A549 (cell line): Measurements from ENCODE around the gene RBMS3. TPM values are rescaled to one million over a fixed set of nuclear protein-coding genes. Genes with fewer than 3 reads are reported as not detected.

ENCODE experiments used
- ATAC-seq, 2 experiments: fragments of 200-7000 bp in 1 of 2; fragments of >200 bp in 1 of 2; cut with Nextera tagmentation in 1 of 2; cut with Tn5 transposase in 1 of 2; 3 replicates each; pipeline versions ENCODE4 v1.8.0 to v1.9.1; 2018 to 2020; ENCODE audit warnings: mild to moderate bottlenecking in 1 of 2, moderate library complexity in 1 of 2
- CTCF ChIA-PET: fragments of 300-600 bp; sonication (Branson Sonifier 250); formaldehyde crosslinking; extraction: SDS; loops from one replicate; lab custom pipeline; 2021; ENCODE audit warnings: antibody characterized with exemption, inconsistent platforms; lab: Yijun Ruan, JAX
- POLR2A ChIA-PET: fragments of 350-600 bp; formaldehyde crosslinking; extraction: SDS; loops from one replicate; lab custom pipeline; 2021; ENCODE audit warnings: antibody characterized with exemption, inconsistent platforms; lab: Yijun Ruan, JAX
- DNase-seq, 2 experiments: peaks; one replicate each; pipeline versions ENCODE4 v3.0.0 to v3.0.0-alpha.2; 2011 to 2016; ENCODE audit warnings: low read depth in 1 of 2, low spot score in 1 of 2
- FAIRE-seq: peaks from 2 replicates; lab custom pipeline; 2011; peaks lifted over from hg19 to GRCh38; lab: Jason Lieb, UNC
- H3K27ac ChIP-seq, 2 experiments: fragments of >200 bp; sonication (Bioruptor Twin); formaldehyde crosslinking; 3 replicates each; pipeline ENCODE4 v1.5.1; 2016 to 2017
- H3K4me1 ChIP-seq: fragments of >200 bp; sonication (Bioruptor Twin); formaldehyde crosslinking; 3 replicates; pipeline ENCODE4 v1.6.1; 2016
- H3K4me2 ChIP-seq: fragments of >200 bp; sonication (Bioruptor Twin); formaldehyde crosslinking; 3 replicates; pipeline ENCODE4 v1.6.1; 2016
- H3K4me3 ChIP-seq: fragments of >200 bp; sonication (Bioruptor Twin); formaldehyde crosslinking; 3 replicates; pipeline ENCODE4 v1.5.1; 2016
- H3K9me3 ChIP-seq: fragments of >200 bp; sonication (Bioruptor Twin); formaldehyde crosslinking; 3 replicates; pipeline ENCODE4 v1.6.1; 2016
- ATOH8 ChIP-seq: fragments of 250-450 bp; sonication (Bioruptor Pico); IDR thresholded peaks from 2 replicates; pipeline ENCODE4 v1.5.0; 2020; ENCODE audit warnings: low read depth, mild to moderate bottlenecking, moderate library complexity
- BHLHE40 ChIP-seq: IDR thresholded peaks from 2 replicates; pipeline ENCODE4 v1.6.1; 2012; ENCODE audit warnings: low read depth, low read length, inconsistent platforms
- CBX8 ChIP-seq: fragments of 200-600 bp; sonication (generic); IDR thresholded peaks from 2 replicates; pipeline ENCODE4 v1.6.1; 2016
- CHD2 ChIP-seq: fragments of 150-350 bp; IDR thresholded peaks from 2 replicates; pipeline ENCODE4 v1.6.1; 2014; ENCODE audit warnings: low read length; ENCODE audit not compliant: partially characterized antibody
- CHD4 ChIP-seq: fragments of 200-600 bp; sonication (generic); IDR thresholded peaks from 2 replicates; pipeline ENCODE4 v1.6.1; 2016; ENCODE audit warnings: antibody characterized with exemption, mild to moderate bottlenecking, borderline replicate concordance
- EHMT2 ChIP-seq: fragments of 200-600 bp; sonication (generic); IDR thresholded peaks from 2 replicates; pipeline ENCODE4 v1.6.1; 2016; ENCODE audit warnings: antibody characterized with exemption, low read depth, mild to moderate bottlenecking, moderate library complexity
- ESRRA ChIP-seq: fragments of 150-350 bp; IDR thresholded peaks from 2 replicates; pipeline ENCODE4 v1.6.1; 2014; ENCODE audit warnings: mild to moderate bottlenecking, low read length, borderline replicate concordance
- FOSB ChIP-seq: fragments of 250-450 bp; sonication (Bioruptor Pico); IDR thresholded peaks from 2 replicates; pipeline ENCODE4 v1.5.0; 2020; ENCODE audit warnings: mild to moderate bottlenecking, moderate library complexity
- FOSL2 ChIP-seq, 2 experiments: fragments of 450-650 bp in 1 of 2; fragments of >200 bp in 1 of 2; sonication (Bioruptor Twin) in 1 of 2; formaldehyde crosslinking; IDR thresholded peaks; 2 replicates each; pipeline versions ENCODE4 v1.5.0 to v1.6.1; 2016 to 2020; ENCODE audit warnings: mild to moderate bottlenecking in 1 of 2, moderate library complexity in 1 of 2
- GATA3 ChIP-seq: IDR thresholded peaks from 2 replicates; pipeline ENCODE4 v1.6.1; 2012; ENCODE audit warnings: borderline replicate concordance
- HEYL ChIP-seq: fragments of 250-450 bp; sonication (Bioruptor Pico); IDR thresholded peaks from 2 replicates; pipeline ENCODE4 v1.8.0; 2021; ENCODE audit warnings: mild to moderate bottlenecking, moderate library complexity
- HMGXB4 ChIP-seq: fragments of 250-450 bp; sonication (Bioruptor Pico); IDR thresholded peaks from 2 replicates; pipeline ENCODE4 v1.5.0; 2021; ENCODE audit warnings: mild to moderate bottlenecking, moderate library complexity, borderline replicate concordance
- HOXA7 ChIP-seq: fragments of 250-450 bp; sonication (Bioruptor Pico); IDR thresholded peaks from 2 replicates; pipeline ENCODE4 v1.5.0; 2020; ENCODE audit warnings: mild to moderate bottlenecking, moderate library complexity
- JUN ChIP-seq, 2 experiments: fragments of >200 bp; sonication (Bioruptor Twin); formaldehyde crosslinking; IDR thresholded peaks; 2 replicates in 1 of 2; 3 replicates in 1 of 2; pipeline ENCODE4 v1.6.1; 2016 to 2017
- JUNB ChIP-seq: fragments of >200 bp; sonication (Bioruptor Twin); formaldehyde crosslinking; IDR thresholded peaks from 2 replicates; pipeline ENCODE4 v1.6.1; 2016
- KDM5A ChIP-seq: fragments of 200-600 bp; sonication (generic); IDR thresholded peaks from 2 replicates; pipeline ENCODE4 v1.6.1; 2016; ENCODE audit warnings: antibody characterized with exemption, mild to moderate bottlenecking
- MAFK ChIP-seq: fragments of 450-650 bp; IDR thresholded peaks from 2 replicates; pipeline ENCODE4 v1.6.1; 2014; ENCODE audit not compliant: partially characterized antibody
- MAZ ChIP-seq: fragments of 150-350 bp; IDR thresholded peaks from 2 replicates; pipeline ENCODE4 v1.6.1; 2014; ENCODE audit warnings: antibody characterized with exemption, low read depth, low read length, borderline replicate concordance
- MYC ChIP-seq: IDR thresholded peaks from 2 replicates; pipeline ENCODE4 v1.6.1; 2012; ENCODE audit warnings: mild to moderate bottlenecking, inconsistent platforms, low read length, improper control_type of control experiment, borderline replicate concordance
- NFE2L2 ChIP-seq: fragments of 150-350 bp; conservative IDR thresholded peaks from 2 replicates; pipeline ENCODE4 v1.6.1; 2014; ENCODE audit warnings: low read length
- NR3C1 ChIP-seq: fragments of >200 bp; sonication (Bioruptor Twin); formaldehyde crosslinking; IDR thresholded peaks from 3 replicates; pipeline ENCODE4 v1.6.1; 2017
- POLR2A ChIP-seq: IDR thresholded peaks from 2 replicates; pipeline ENCODE4 v1.6.1; 2012; ENCODE audit warnings: mild to moderate bottlenecking, low read length
- RAD21 ChIP-seq, 2 experiments: fragments of >200 bp in 1 of 2; sonication (Bioruptor Twin) in 1 of 2; formaldehyde crosslinking in 1 of 2; IDR thresholded peaks in 1 of 2; conservative IDR thresholded peaks in 1 of 2; 2 replicates in 1 of 2; 3 replicates in 1 of 2; pipeline ENCODE4 v1.6.1; 2012 to 2018; ENCODE audit warnings: inconsistent platforms in 1 of 2
- RARB ChIP-seq: fragments of 250-450 bp; sonication (Bioruptor Pico); IDR thresholded peaks from 2 replicates; pipeline ENCODE4 v1.8.0; 2021; ENCODE audit warnings: mild to moderate bottlenecking, moderate library complexity
- RFX5 ChIP-seq: fragments of 450-650 bp; IDR thresholded peaks from 2 replicates; pipeline ENCODE4 v1.7.1; 2014; ENCODE audit warnings: antibody characterized with exemption, mild to moderate bottlenecking, moderate library complexity
- RNF2 ChIP-seq: fragments of 200-600 bp; sonication (generic); IDR thresholded peaks from 2 replicates; pipeline ENCODE4 v1.6.1; 2016; ENCODE audit warnings: low read depth, mild to moderate bottlenecking, antibody characterized with exemption, moderate library complexity, borderline replicate concordance
- SMC3 ChIP-seq: fragments of >200 bp; sonication (Bioruptor Twin); formaldehyde crosslinking; IDR thresholded peaks from 3 replicates; pipeline ENCODE4 v1.6.1; 2018; ENCODE audit warnings: inconsistent platforms
- TFCP2L1 ChIP-seq: fragments of 250-450 bp; sonication (Bioruptor Pico); IDR thresholded peaks from 2 replicates; pipeline ENCODE4 v1.5.0; 2021; ENCODE audit warnings: mild to moderate bottlenecking
- ZFP36 ChIP-seq: fragments of 450-650 bp; IDR thresholded peaks from 2 replicates; pipeline ENCODE4 v1.6.1; 2014; ENCODE audit warnings: borderline replicate concordance; ENCODE audit not compliant: partially characterized antibody
- ZSCAN20 ChIP-seq: fragments of 250-450 bp; sonication (Bioruptor Pico); IDR thresholded peaks from 2 replicates; pipeline ENCODE4 v1.8.0; 2022; ENCODE audit warnings: mild to moderate bottlenecking, moderate library complexity
- WGBS: methylation state at CpG from one replicate; pipeline ENCODE4 v1.1.6; 2017; ENCODE audit errors: missing lambda C conversion rate; 5-methylcytosine and 5-hydroxymethylcytosine counted together
- polyA plus RNA-seq, 4 experiments: library from polyadenylated mRNA; depleted of rRNA in 3 of 4; stranded (reverse); fragments of >200 nt; fragmentation: RNase III in 1 of 4; extraction: RNeasy Plus Mini Kit Qiagen cat#74134 plus additional on column Dnase treatment in 1 of 4; gene quantifications; 2 replicates in 3 of 4; 3 replicates in 1 of 4; pipeline ENCODE4 v1.2.3, GENCODE V29; 2011 to 2017
- TF ChIP-seq, protein P1 (sequence below): fragments of >200 bp; sonication (Bioruptor Twin); formaldehyde crosslinking; IDR thresholded peaks from 3 replicates; pipeline ENCODE4 v1.6.1; 2016

RBMS3 gene
- polyA plus RNA-seq, 2 of the 4 experiments (the other 2 are of a cell fraction), result 0.92 to 4.1 TPM

GRCh38 chr3:29926378-29926777, 645.5 kb downstream of the RBMS3 start:
- Histone ChIP-seq H3K4me3 (no peak overlapping the region), H3K27ac (no peak overlapping the region), H3K4me1 (no peaks in the 10 kb centered on the region), H3K9me3 (no peaks in the 10 kb centered on the region), H3K4me2 (no peak overlapping the region)
- POLR2A ChIA-PET, result no interaction called here
- FAIRE-seq (no peak), ATAC-seq (no peak), DNase-seq (no peak)
- TF ChIP-seq MYC (no peak), ZSCAN20 (no peak), CBX8 (no peak), MAZ (no peak), POLR2A (no peak), NFE2L2 (no peak), EHMT2 (no peak), NR3C1 (no peak), KDM5A (no peak), RARB (CRISPR knock-in tag) (no peak), CHD4 (no peak), MAFK (no peak), TFCP2L1 (no peak), JUN (IDR thresholded peaks at IDR 0.05) (no peak)
- TF ChIP-seq, protein P1, sequence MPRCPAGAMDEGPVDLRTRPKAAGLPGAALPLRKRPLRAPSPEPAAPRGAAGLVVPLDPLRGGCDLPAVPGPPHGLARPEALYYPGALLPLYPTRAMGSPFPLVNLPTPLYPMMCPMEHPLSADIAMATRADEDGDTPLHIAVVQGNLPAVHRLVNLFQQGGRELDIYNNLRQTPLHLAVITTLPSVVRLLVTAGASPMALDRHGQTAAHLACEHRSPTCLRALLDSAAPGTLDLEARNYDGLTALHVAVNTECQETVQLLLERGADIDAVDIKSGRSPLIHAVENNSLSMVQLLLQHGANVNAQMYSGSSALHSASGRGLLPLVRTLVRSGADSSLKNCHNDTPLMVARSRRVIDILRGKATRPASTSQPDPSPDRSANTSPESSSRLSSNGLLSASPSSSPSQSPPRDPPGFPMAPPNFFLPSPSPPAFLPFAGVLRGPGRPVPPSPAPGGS, result no peak
- CTCF ChIA-PET, result interaction anchor here (0.6 to 1.2 kb wide), 2 partner anchors 9 to 701 kb away, joined by 3 to 4 read pairs; no protein-coding TSS in a partner anchor
- 73% methylated on average over 2 of the region's 2 CpGs for WGBS

DNA sequence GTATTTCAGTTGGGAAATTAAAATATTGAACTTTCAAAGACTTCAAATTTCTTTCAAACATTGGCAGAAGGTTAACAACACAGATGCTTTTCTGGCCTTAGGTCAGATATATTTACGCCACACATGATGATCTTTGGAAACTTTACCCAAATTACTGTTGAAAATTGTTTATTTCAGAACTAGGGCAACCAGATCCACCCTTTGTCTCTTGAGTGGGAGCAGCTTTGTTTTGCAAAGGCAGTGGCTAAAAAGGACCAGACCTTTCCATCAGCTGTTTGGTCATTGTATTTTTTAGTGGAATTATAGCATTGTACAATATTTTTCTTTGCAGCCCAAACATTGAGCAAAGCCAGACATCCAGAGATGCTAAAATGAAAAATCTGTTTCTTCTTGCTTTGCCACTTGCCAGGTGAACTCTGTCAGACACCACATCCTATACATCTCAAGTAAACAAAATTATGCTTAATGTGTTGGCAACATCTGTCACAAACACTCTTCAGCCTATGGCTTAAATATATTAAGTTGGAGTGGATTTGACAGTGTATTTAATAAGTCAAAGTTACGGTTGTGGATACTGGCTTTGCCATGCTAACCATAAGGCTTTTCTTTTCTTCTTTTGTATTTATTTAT, 651.9 kb downstream of the RBMS3 start:
- POLR2A ChIA-PET, result no interaction called here
- WGBS, result 89% methylated on average over 2 of the region's 2 CpGs
- TF ChIP-seq HEYL (CRISPR knock-in tag) (no peak), FOSL2 (IDR thresholded peaks at IDR 0.05) (no peak), FOSL2 (CRISPR knock-in tag; IDR thresholded peaks at IDR 0.05) (no peak), CHD4 (no peak), MYC (no peak), ATOH8 (CRISPR knock-in tag) (no peak), RFX5 (no peak), RAD21 (conservative IDR thresholded peaks at IDR 0.05 in 1 of 2, IDR thresholded peaks at IDR 0.05 in 1 of 2) (no peak), MAZ (no peak), ESRRA (no peak)
- no peaks in the 10 kb centered on the region for H3K9me3 ChIP-seq
- DNase-seq (no peak), ATAC-seq (no peak), FAIRE-seq (no peak)
- CTCF ChIA-PET, result no interaction called here
- peaks cover 9% of the 10 kb centered on the region for H3K4me1 ChIP-seq
- H3K4me3 ChIP-seq, result no peak overlapping the region
- no peak overlapping the region for H3K27ac ChIP-seq
- no peak overlapping the region for H3K4me2 ChIP-seq

DNA sequence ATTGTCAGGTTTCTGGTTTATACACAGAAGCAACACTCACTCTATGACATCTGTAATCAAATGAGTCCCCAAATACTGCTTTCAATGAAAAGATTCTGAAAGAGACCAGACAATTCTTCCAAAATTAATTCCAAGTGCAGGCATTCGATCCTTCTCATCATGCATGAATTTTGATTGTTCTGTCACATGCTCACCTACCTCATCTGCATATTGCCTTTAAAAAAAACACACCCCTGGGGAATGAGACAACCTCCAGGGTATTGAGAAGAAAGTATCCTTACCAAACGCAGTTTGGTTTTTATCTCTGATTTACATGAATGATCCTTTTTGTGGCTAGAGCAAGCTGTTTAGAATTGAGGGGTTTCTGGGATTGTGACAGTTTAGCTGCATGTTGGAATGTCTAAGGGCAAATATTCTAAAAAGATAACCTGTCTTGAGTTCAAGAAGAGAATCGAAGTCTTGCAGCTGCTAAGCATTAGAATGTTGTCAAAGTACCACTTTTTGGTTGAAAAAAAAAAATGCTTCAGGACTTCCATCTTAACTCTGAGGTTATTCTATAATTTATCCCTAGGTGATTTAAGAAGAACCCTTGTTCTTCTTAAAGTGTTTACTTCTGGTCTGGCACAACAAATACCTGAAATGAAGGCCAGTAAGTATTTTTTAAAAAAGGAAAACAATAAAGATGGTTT, 653.1 kb downstream of the RBMS3 start:
- ChIA-PET CTCF (no interaction called here), POLR2A (no interaction called here)
- DNase-seq, result no peak
- no peak for ATAC-seq
- Histone ChIP-seq H3K4me2 (no peak overlapping the region), H3K9me3 (no peaks in the 10 kb centered on the region), H3K4me1 (peaks cover 9% of the 10 kb centered on the region), H3K27ac (no peak overlapping the region), H3K4me3 (no peak overlapping the region)
- 51% methylated on average over 3 of the region's 3 CpGs for WGBS
- FAIRE-seq, result no peak
- TF ChIP-seq FOSB (CRISPR knock-in tag), result no peak
- TF ChIP-seq HOXA7 (CRISPR knock-in tag), result no peak
- TF ChIP-seq BHLHE40, result no peak
- no peak for TF ChIP-seq HMGXB4 (CRISPR knock-in tag)
- no peak for TF ChIP-seq TFCP2L1
- no peak for TF ChIP-seq MYC
- TF ChIP-seq ZFP36, result no peak
- TF ChIP-seq GATA3, result no peak
- TF ChIP-seq RNF2, result no peak
- no peak for TF ChIP-seq CHD2
- TF ChIP-seq SMC3, result no peak
- TF ChIP-seq JUNB, result no peak
